H7 (cell line): ENCODE data around the gene SMAD3. TPM values are rescaled to one million over a fixed set of nuclear protein-coding genes. Genes with fewer than 3 reads are reported as not detected.
"Not testable (repeated sequence)": the region's sequence is repeated elsewhere in the genome, so short reads cannot be mapped to it uniquely, and the experiment has no call there.

Source experiments
- DNase-seq: peaks from one replicate; pipeline ENCODE4 v3.0.0; 2012
- H3K27me3 ChIP-seq: 2 replicates; pipeline ENCODE4 v1.6.0; 2011; ENCODE audit warnings: mild to moderate bottlenecking, low read length; ENCODE audit not compliant: control insufficient read depth, insufficient read depth
- H3K36me3 ChIP-seq: replicated peaks from 2 replicates; pipeline ENCODE4 v1.5.1; 2011; ENCODE audit warnings: low read length; ENCODE audit not compliant: control insufficient read depth, insufficient read depth
- H3K4me3 ChIP-seq: 2 replicates; pipeline ENCODE4 v1.5.1; 2011; ENCODE audit warnings: low read depth, mild to moderate bottlenecking, control low read depth, low read length, moderate library complexity; ENCODE audit not compliant: insufficient read depth
- total RNA-seq: library from RNA; depleted of rRNA; stranded (reverse); fragments of >200 nt; shearing (Covaris generic); gene quantifications from 2 replicates; pipeline ENCODE4 v1.2.3, GENCODE V29; 2014

The SMAD3 gene
- total RNA-seq, 1 experiment from 2014 or later: 29.2 TPM

DNA sequence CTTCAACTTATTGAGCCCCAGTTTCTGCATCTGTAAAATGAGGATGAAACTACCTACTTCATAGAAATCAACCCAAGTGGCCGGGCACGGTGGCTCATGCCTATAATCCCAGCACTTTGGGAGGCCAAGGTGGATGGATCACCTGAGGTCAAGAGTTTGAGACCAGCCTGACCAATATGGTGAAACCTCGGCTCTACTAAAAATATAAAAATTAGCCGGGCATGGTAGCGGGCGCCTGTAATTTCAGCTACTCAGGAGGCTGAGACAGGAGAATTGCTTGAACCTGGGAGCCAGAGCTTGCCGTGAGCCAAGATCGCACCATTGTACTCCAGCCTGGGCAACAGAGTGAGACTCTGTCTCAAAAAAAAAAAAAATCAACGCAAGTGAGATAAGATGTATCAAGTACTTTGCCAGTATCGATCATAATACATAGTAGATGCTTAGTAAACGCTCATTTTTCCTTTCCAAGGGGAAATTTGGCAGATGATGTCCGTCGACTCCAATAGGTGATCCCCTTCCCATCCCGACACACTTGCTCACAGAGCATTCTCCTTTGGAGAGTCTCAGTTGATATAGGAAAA is 10.2 kb downstream of the SMAD3 start:
- H3K4me3 ChIP-seq, DNase-seq, H3K36me3 ChIP-seq, H3K27me3 ChIP-seq: not testable (repeated sequence)

- Histone ChIP-seq H3K36me3 (no peaks in the 10 kb centered on the region), H3K27me3 (no peaks in the 10 kb centered on the region), H3K4me3 (no peak overlapping the region)
- no peak for DNase-seq
Measured at GRCh38 chr15:67076147-67076843, 10.9 kb downstream of the SMAD3 start.

DNA sequence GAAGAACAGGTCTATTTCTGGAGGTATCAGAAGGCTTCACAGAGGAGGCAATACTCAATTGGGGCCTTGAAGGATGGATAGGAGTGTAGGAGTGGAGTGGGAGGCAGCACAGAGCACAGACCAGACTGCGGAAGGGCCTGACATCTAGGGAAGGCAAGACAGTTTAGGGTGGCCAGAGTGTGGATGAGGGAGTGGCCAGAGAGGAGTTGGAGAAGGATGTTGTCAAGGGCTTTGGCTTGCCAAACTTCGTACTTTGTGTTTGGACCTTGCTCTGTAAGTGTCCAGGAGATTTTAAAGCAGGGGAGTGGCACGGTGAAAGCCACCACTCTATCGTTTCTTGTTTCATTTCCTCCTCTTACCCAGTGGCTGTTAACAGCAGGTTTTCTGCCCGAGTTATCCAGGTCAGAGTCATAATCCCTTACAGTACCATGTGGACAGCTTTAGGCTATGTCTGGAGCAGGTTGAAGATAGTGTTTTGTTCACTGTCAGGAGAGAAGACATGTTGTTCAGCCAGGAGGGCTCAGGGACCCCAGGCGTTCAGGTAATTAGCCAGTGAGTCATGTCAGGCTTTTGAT is 12.3 kb downstream of the SMAD3 start:
- Histone ChIP-seq H3K36me3 (no peaks in the 10 kb centered on the region), H3K4me3 (no peak overlapping the region), H3K27me3 (no peaks in the 10 kb centered on the region)
- DNase-seq: no peak

- no peaks in the 10 kb centered on the region for H3K36me3 ChIP-seq
- H3K27me3 ChIP-seq: no peaks in the 10 kb centered on the region
- no peak for DNase-seq
- no peak overlapping the region for H3K4me3 ChIP-seq
Measured at GRCh38 chr15:67079361-67079760, 14.0 kb downstream of the SMAD3 start.

GRCh38 chr15:67080118-67080899 is 14.9 kb downstream of the SMAD3 start:
- H3K27me3 ChIP-seq: no peaks in the 10 kb centered on the region
- DNase-seq: no peak
- no peak overlapping the region for H3K4me3 ChIP-seq
- no peaks in the 10 kb centered on the region for H3K36me3 ChIP-seq

DNA sequence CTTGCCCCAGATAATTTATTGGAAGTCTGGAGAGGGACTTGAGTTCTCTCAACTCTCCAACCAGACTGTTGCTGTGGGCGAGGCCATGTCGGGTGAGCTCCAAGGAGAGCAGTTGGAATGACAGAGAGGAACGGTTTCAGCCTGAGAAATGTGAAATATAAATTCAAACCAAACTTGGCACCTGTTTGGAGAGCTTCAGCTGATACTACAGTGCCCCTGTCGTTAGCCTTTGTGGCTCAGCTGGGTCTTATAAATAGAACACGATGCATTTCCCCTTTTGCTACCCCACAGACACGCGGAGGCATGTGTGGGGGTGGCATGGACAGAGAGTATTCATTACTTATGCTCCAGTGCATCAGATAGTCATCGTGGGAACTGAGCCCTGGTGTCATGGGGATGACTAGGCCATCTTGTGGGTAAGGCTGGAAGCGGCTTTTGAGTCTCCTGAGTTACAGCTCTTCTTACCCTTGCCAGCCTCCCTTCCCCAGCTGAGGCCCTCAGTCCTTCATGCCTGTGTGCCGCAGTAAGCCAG is 15.6 kb downstream of the SMAD3 start:
- Histone ChIP-seq H3K36me3 (no peaks in the 10 kb centered on the region; the same call in 1 of the 2 replicates), H3K27me3 (no peaks in the 10 kb centered on the region), H3K4me3 (no peak overlapping the region)
- DNase-seq: peak; percentile 50

DNA sequence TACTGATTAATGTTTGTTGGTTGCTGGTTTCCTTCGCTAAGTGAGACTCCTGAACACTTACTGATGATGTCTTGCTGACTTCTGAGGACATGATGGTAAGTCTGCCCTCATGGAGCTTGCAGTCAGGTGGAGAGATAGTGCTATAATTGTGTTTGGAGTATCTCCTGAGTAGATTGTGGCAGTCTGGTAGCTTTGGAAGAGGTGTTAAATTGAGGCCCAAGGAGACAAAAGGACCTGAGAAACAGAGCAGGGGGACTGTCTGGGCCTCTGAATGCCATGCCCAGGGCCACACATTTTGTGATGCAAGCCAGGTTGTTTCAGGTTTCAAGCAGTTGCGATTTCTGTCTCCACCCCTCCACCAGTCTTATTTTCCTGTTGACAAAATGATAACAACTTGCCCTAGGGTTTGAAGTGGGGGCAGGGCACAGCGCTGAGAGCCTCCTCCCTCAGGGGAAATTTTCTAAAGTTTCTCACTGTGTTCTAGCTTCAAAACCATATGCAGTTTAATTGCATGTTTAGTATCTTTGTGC is 16.7 kb downstream of the SMAD3 start:
- no peak for DNase-seq
- H3K36me3 ChIP-seq: no peaks in the 10 kb centered on the region; the same call in 1 of the 2 replicates
- no peaks in the 10 kb centered on the region for H3K27me3 ChIP-seq
- H3K4me3 ChIP-seq: no peak overlapping the region

GRCh38 chr15:67083135-67083762 is 17.8 kb downstream of the SMAD3 start:
- Histone ChIP-seq H3K36me3 (no peaks in the 10 kb centered on the region; the same call in 1 of the 2 replicates), H3K4me3 (no peak overlapping the region), H3K27me3 (no peaks in the 10 kb centered on the region)
- DNase-seq: no peak

DNA sequence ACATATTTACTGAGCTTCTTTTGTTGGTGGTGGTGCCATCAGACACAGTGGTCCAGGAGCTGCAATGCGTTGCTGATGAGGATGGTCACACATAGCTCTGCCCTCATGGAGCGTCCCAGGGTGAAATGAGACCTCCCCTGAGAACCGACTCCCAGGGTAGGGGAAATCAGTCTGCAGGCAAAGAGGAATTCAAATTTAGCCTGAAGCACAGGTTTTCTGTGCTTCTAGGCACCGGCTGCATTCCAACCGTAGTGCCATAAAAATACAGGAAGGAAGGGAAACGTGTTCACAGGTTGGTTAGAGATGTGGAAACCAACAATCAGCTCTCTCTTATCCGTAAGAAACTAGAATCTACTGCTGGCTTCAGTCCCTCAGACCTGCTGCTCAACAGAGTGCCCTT is 19.2 kb downstream of the SMAD3 start:
- Histone ChIP-seq H3K36me3 (no peaks in the 10 kb centered on the region; the same call in 1 of the 2 replicates), H3K4me3 (no peak overlapping the region)
- no peak for DNase-seq

DNA sequence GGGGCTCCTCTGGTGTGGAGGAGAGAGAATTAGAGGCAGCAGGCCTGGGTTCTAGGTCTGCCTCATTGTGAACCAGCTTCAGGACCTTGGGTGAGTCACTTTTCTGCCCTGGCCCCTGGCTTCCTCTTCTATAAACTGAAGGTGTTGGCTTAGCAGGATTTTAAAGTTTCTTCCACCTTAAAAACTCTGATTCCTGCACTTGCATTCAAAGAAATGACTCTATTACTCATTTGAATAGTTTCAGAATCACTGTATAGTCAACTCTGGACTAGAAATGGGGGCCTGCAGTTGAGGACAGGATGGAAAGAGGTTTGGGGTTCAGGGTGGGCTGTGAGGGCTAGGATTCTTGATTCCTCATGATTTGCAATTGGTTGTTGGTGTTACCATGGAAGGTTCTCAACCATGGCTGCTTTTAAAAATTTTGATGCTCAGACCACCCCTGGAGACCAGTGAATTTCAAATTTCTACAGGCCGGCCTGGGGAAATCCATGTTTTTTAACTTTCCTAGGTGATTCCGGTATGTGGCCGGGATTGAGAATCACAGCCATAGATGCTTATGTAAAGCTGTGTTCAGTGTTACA is 19.9 kb downstream of the SMAD3 start:
- DNase-seq: no peak
- H3K4me3 ChIP-seq: no peak overlapping the region
- H3K27me3 ChIP-seq: no peaks in the 10 kb centered on the region
- H3K36me3 ChIP-seq: no peaks in the 10 kb centered on the region; the same call in 1 of the 2 replicates

More for the DNA sequence above, 19.2 kb downstream of the SMAD3 start:
- no peaks in the 10 kb centered on the region for H3K27me3 ChIP-seq

DNA sequence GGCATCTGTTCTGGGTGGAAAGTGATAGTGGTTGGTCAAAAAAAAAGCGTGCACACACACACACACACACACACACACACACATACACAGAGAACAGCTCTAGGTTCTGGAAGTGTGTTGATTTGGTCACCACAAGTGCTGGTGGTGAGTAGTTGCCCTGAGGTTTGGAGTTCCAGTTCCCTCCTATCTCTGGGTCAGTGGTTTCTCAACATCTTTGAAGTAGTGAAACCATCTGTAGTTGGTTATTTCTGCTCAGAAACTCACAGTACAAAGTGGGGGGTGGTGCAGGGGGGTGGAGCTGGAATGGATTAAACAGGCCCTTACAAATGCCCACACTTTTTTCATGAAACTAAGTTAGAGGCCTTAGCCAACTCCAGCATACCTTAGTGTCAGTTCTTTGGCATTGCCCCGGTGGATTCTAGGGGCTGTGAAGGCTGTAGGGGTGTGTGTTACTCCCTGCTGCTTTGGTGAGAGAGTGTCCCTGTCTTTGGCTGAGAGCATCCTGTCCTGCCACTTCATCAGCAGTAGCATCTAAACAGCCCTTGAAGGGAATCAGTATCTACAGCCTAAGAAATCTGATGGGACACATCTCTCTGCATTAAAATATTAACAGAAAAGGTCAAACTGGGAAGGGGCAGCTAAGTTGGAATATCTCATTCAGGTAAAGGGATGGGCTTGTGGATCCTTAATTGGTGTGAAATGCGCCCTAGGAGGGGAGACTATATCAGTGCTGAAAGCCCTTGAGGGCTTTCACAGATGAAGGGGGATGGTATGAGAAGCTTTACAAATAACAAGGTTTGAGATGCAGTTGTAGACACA is 20.6 kb downstream of the SMAD3 start:
- Histone ChIP-seq H3K36me3 (no peaks in the 10 kb centered on the region; the same call in 1 of the 2 replicates), H3K27me3 (no peaks in the 10 kb centered on the region), H3K4me3 (no peak overlapping the region)
- no peak for DNase-seq

DNA sequence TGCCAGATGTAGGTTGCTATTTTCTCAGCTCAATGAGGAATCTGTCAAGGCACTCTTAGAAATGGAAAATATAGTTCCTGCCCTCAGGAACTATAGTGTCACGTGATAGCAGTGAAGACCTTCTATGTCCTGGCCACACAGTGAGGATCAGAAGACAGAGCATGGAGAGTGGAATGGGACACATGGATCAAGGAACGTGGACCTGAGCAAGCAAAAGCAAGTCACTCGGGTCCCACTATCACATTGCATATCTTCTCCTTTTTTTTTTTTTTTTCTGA is 21.2 kb downstream of the SMAD3 start:
- H3K36me3 ChIP-seq: no peaks in the 10 kb centered on the region; the same call in 1 of the 2 replicates
- H3K27me3 ChIP-seq: no peaks in the 10 kb centered on the region
- no peak overlapping the region for H3K4me3 ChIP-seq

DNA sequence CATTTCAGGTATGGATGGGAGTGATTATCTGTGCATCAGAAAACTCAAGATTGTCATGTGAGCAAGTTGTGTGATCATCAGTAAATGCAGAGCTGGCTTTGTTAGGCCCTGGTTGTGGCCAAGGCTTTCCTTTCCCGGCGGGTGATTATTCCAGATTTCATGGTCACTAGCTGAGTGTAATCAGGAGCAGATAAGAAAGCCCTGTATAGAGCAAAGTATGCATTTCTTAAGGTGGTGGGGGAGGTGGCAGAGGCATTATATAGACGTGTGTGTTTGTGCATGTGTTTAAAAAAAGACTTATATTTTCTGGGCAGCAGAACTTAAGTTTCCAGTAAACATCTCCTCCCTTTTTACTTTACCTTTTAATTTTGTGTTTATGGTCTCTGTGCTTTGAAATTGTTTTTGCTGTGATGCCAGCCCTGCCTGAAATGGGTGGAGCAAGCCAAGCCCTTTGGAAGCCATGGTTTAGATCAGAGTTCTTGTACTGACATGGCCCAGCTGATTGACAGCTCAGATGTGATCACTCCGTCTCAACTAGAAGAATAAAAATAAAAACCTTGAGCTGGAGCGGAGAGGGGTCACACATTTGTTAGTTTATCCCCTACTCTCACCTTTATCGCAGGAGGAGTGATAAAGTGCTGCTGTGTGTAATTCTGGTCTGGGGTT is 22.2 kb downstream of the SMAD3 start:
- DNase-seq: no peak
- Histone ChIP-seq H3K27me3 (no peaks in the 10 kb centered on the region), H3K4me3 (no peak overlapping the region), H3K36me3 (no peaks in the 10 kb centered on the region; the same call in 1 of the 2 replicates)

More for the DNA sequence above, 21.2 kb downstream of the SMAD3 start:
- no peak for DNase-seq
